H9 (cell line): ENCODE data around the gene RPP14. TPM values are rescaled to one million over a fixed set of nuclear protein-coding genes. Genes with fewer than 3 reads are reported as not detected.

Experiments used
- DNase-seq: peaks from one replicate; pipeline ENCODE4 v3.0.0-alpha.2; 2017
- H2AFZ ChIP-seq: one replicate; pipeline ENCODE4 v1.6.1; 2013; ENCODE audit warnings: mild to moderate bottlenecking, low read length, control low read depth, moderate library complexity
- H2AK5ac ChIP-seq: 2 replicates; pipeline ENCODE4 v1.6.1; 2013; ENCODE audit warnings: low read length, control low read depth, mixed read lengths; ENCODE audit not compliant: insufficient read length
- H2BK120ac ChIP-seq: one replicate; pipeline ENCODE4 v1.6.1; 2013; ENCODE audit warnings: low read depth, mild to moderate bottlenecking, low read length, control low read depth, inconsistent platforms; ENCODE audit not compliant: poor library complexity, severe bottlenecking
- H2BK12ac ChIP-seq: 2 replicates; pipeline ENCODE4 v1.6.1; 2013; ENCODE audit warnings: low read length, control low read depth, mixed read lengths, low read depth; ENCODE audit not compliant: insufficient read length
- H2BK15ac ChIP-seq: 2 replicates; pipeline ENCODE4 v1.6.1; 2013; ENCODE audit warnings: low read depth, low read length, control low read depth
- H2BK20ac ChIP-seq: one replicate; pipeline ENCODE4 v1.6.1; 2013; ENCODE audit warnings: low read depth, mild to moderate bottlenecking, low read length, control low read depth, inconsistent platforms; ENCODE audit not compliant: poor library complexity, severe bottlenecking
- H2BK5ac ChIP-seq: 2 replicates; pipeline ENCODE4 v1.6.1; 2013; ENCODE audit warnings: low read length, control low read depth, mixed read lengths; ENCODE audit not compliant: insufficient read length
- H3K14ac ChIP-seq: 2 replicates; pipeline ENCODE4 v1.6.1; 2013; ENCODE audit warnings: low read length, control low read depth; ENCODE audit not compliant: insufficient read depth
- H3K18ac ChIP-seq: 2 replicates; pipeline ENCODE4 v1.6.1; 2013; ENCODE audit warnings: low read depth, mild to moderate bottlenecking, mixed read lengths, low read length, control low read depth; ENCODE audit not compliant: insufficient read length
- H3K23ac ChIP-seq: 2 replicates; pipeline ENCODE4 v1.6.1; 2013; ENCODE audit warnings: low read length, control low read depth, mixed read lengths, low read depth; ENCODE audit not compliant: insufficient read length
- H3K23me2 ChIP-seq: 2 replicates; pipeline ENCODE4 v1.6.1; 2013; ENCODE audit warnings: low read depth, mild to moderate bottlenecking, mixed read lengths, low read length, control low read depth; ENCODE audit not compliant: insufficient read length, poor library complexity, severe bottlenecking
- H3K27ac ChIP-seq: 2 replicates; pipeline ENCODE4 v1.5.1; 2013; ENCODE audit warnings: low read length, control low read depth, mixed read lengths, low read depth; ENCODE audit not compliant: insufficient read length
- H3K27me3 ChIP-seq: 2 replicates; pipeline ENCODE4 v1.6.1; 2013; ENCODE audit warnings: low read length, control low read depth, inconsistent platforms; ENCODE audit not compliant: insufficient read depth
- H3K4ac ChIP-seq: 2 replicates; pipeline ENCODE4 v1.6.1; 2013; ENCODE audit warnings: low read depth, mild to moderate bottlenecking, control low read depth, inconsistent platforms, low read length, moderate library complexity
- H3K4me1 ChIP-seq: 2 replicates; pipeline ENCODE4 v1.6.1; 2013; ENCODE audit warnings: low read length, control low read depth, inconsistent platforms; ENCODE audit not compliant: insufficient read depth
- H3K4me2 ChIP-seq: 2 replicates; pipeline ENCODE4 v1.6.1; 2013; ENCODE audit warnings: low read length, control low read depth, mixed read lengths; ENCODE audit not compliant: insufficient read length, insufficient read depth
- H3K56ac ChIP-seq: 2 replicates; pipeline ENCODE4 v1.6.1; 2013; ENCODE audit warnings: low read depth, mild to moderate bottlenecking, mixed read lengths, low read length, control low read depth; ENCODE audit not compliant: insufficient read length
- H3K79me1 ChIP-seq: 2 replicates; pipeline ENCODE4 v1.6.1; 2013; ENCODE audit warnings: low read depth, mild to moderate bottlenecking, moderate library complexity, low read length, control low read depth, inconsistent platforms; ENCODE audit not compliant: insufficient read depth, poor library complexity, severe bottlenecking
- H3K79me2 ChIP-seq: 2 replicates; pipeline ENCODE4 v1.6.1; 2013; ENCODE audit warnings: low read length, control low read depth, inconsistent platforms; ENCODE audit not compliant: insufficient read depth
- H3K9ac ChIP-seq: 2 replicates; pipeline ENCODE4 v1.6.1; 2013; ENCODE audit warnings: low read length, control low read depth, mixed read lengths; ENCODE audit not compliant: insufficient read length; ENCODE audit errors: extremely low read depth
- H3K9me3 ChIP-seq: one replicate; pipeline ENCODE4 v1.6.1; 2013; ENCODE audit warnings: low read depth, low read length, inconsistent platforms; ENCODE audit not compliant: control insufficient read depth
- H3T11ph ChIP-seq: one replicate; pipeline ENCODE4 v1.6.1; 2013; ENCODE audit warnings: mild to moderate bottlenecking, low read length, control low read depth, inconsistent platforms
- H4K20me1 ChIP-seq: one replicate; pipeline ENCODE4 v1.6.1; 2013; ENCODE audit not compliant: control insufficient read depth, insufficient read length, insufficient read depth
- H4K5ac ChIP-seq: 2 replicates; pipeline ENCODE4 v1.6.1; 2013; ENCODE audit warnings: low read depth, mild to moderate bottlenecking, mixed read lengths, low read length, control low read depth; ENCODE audit not compliant: insufficient read length
- H4K8ac ChIP-seq: replicated peaks from 2 replicates; pipeline ENCODE4 v1.6.1; 2013; ENCODE audit warnings: low read length, control low read depth, mixed read lengths, low read depth; ENCODE audit not compliant: insufficient read length
- H4K91ac ChIP-seq: 2 replicates; pipeline ENCODE4 v1.6.1; 2013; ENCODE audit warnings: low read depth, mild to moderate bottlenecking, moderate library complexity, mixed read lengths, low read length, control low read depth; ENCODE audit not compliant: insufficient read length
- H3K27ac Mint-ChIP-seq, 3 experiments: 2 replicates in 2 of 3; 3 replicates in 1 of 3; pipeline ENCODE4 v1.8.0; 2020 to 2021; ENCODE audit warnings: mixed read lengths in 3 of 3, mild to moderate bottlenecking in 1 of 3, moderate library complexity in 1 of 3
- H3K27me3 Mint-ChIP-seq: 2 replicates; pipeline ENCODE4 v1.8.0; 2021; ENCODE audit warnings: low read depth, mild to moderate bottlenecking, moderate library complexity, mixed read lengths
- H3K36me3 Mint-ChIP-seq, 3 experiments: 2 replicates in 2 of 3; 3 replicates in 1 of 3; pipeline ENCODE4 v1.8.0; 2020 to 2021; ENCODE audit warnings: low read depth in 3 of 3, mixed read lengths in 3 of 3; ENCODE audit not compliant: insufficient read depth in 1 of 3
- H3K4me1 Mint-ChIP-seq, 2 experiments: 2 replicates each; pipeline ENCODE4 v1.8.0; 2020; ENCODE audit warnings: mixed read lengths in 2 of 2
- H3K4me3 Mint-ChIP-seq, 2 experiments: 2 replicates in 1 of 2; 3 replicates in 1 of 2; pipeline ENCODE4 v1.8.0; 2020 to 2021; ENCODE audit warnings: mild to moderate bottlenecking in 2 of 2, mixed read lengths in 2 of 2, moderate library complexity in 1 of 2
- H3K9me3 Mint-ChIP-seq, 2 experiments: 2 replicates in 1 of 2; 3 replicates in 1 of 2; pipeline ENCODE4 v1.8.0; 2020; ENCODE audit warnings: mild to moderate bottlenecking in 2 of 2, mixed read lengths in 2 of 2, moderate library complexity in 1 of 2
- CTCF ChIP-seq: fragments of 200-600 bp; sonication (generic); conservative IDR thresholded peaks from 3 replicates; pipeline ENCODE4 v1.8.0; 2021; ENCODE audit warnings: antibody characterized with exemption, mild to moderate bottlenecking
- WGBS: extraction: QIAGEN DNeasy Blood & Tissue Kit; methylation state at CpG from one replicate; pipeline ENCODE4 v1.1.7; 2013; ENCODE audit warnings: missing lambda C conversion rate, low lambda C conversion rate, mixed read lengths; ENCODE audit not compliant: insufficient read length; ENCODE audit errors: extremely low coverage; 5-methylcytosine and 5-hydroxymethylcytosine counted together
- total RNA-seq: library from RNA; stranded (reverse); gene quantifications from 2 replicates; pipeline ENCODE4 v1.2.1, GENCODE V29; 2021

RPP14 gene
- total RNA-seq, 1 experiment from 2014 or later: 23.9 TPM

GRCh38 chr3:58296269-58296668 lies 9.8 kb upstream of the RPP14 start:
- Histone ChIP-seq H3K9me3 (no peaks in the 10 kb centered on the region), H3K79me2 (no peaks in the 10 kb centered on the region), H2BK5ac (no peak overlapping the region), H3K9ac (no peak overlapping the region), H3K18ac (no peak overlapping the region), H4K91ac (no peak overlapping the region), H3T11ph (no peak overlapping the region), H4K5ac (no peak overlapping the region), H2BK120ac (no peak overlapping the region), H2BK15ac (no peak overlapping the region), H4K20me1 (no peaks in the 10 kb centered on the region), H2AFZ (no peak overlapping the region), H4K8ac (no peak overlapping the region), H3K56ac (no peak overlapping the region), H3K23ac (no peak overlapping the region), H3K27me3 (no peaks in the 10 kb centered on the region), H3K27ac (no peak overlapping the region), H2AK5ac (no peak overlapping the region), H3K14ac (no peak overlapping the region; the same call in 1 of the 2 replicates), H3K4me2 (no peak overlapping the region), H2BK12ac (no peak overlapping the region), H3K4me1 (no peaks in the 10 kb centered on the region), H2BK20ac (no peak overlapping the region), H3K23me2 (no peaks in the 10 kb centered on the region), H3K4ac (no peak overlapping the region), H3K79me1 (no peaks in the 10 kb centered on the region)
- peaks cover 10 to 11% of the 10 kb centered on the region in 2 experiments for H3K4me1 Mint-ChIP-seq
- WGBS: no CpG with 5 or more reads among the region's 5 CpGs
- no peak for DNase-seq
- peaks cover 5 to 12% of the 10 kb centered on the region in 2 experiments; a peak in 4 of 5 replicates for H3K9me3 Mint-ChIP-seq
- H3K36me3 Mint-ChIP-seq: peaks cover 3 to 10% (median 5%) of the 10 kb centered on the region in 3 experiments; a peak in 4 of 7 replicates
- no peak for TF ChIP-seq CTCF
- H3K4me3 Mint-ChIP-seq: no peak overlapping the region
- no peak overlapping the region; a peak in 1 of 7 replicates for H3K27ac Mint-ChIP-seq
- peaks cover 3% of the 10 kb centered on the region for H3K27me3 Mint-ChIP-seq
